ENCODE measurements around the gene CNNM3. TPM values are rescaled to one million over a fixed set of nuclear protein-coding genes. Genes with fewer than 3 reads are reported as not detected.

CNNM3 gene
- total RNA-seq, 4 donors from 2014 or later = 3.7 to 10.2 (median 5.5) TPM

DNA sequence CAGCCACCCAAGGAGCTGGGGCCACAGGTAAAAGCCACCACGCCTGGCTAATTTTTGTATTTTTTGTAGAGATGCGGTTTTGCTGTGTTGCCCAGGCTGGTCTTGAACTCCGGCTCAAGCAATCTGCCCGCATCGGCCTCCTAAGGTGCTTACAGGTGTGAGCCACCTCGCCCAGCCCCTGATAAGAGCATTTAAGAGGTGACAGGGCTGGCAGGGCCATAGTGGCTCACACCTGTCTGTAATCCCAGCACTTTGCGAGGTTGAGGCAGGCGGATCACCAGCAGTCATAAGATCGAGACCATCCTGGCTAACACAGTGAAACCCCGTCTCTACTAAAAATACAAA is 9.0 kb upstream of the CNNM3 start:
- Histone ChIP-seq H3K4me3 (no peak overlapping the region), H3K4me1 (no peaks in the 10 kb centered on the region), H3K27me3 (no peaks in the 10 kb centered on the region), H3K36me3 (peaks cover 0 to 60% (median 5%) of the 10 kb centered on the region in 3 donors), H3K27ac (peak overlapping the region in 1 of 4 donors; percentile 2), H3K9me3 (no peaks in the 10 kb centered on the region)
- intact Hi-C loops (cut with DNase I) = no loop called here
- no peak for TF ChIP-seq CTCF (IDR thresholded peaks at IDR 0.05)
- TF ChIP-seq POLR2A (IDR thresholded peaks at IDR 0.05) = no peak
- DNase-seq = no peak
- 93 to 100% methylated on average over 1 to 6 of the region's 10 CpGs for WGBS, 2 donors

- Histone ChIP-seq H3K27ac (no peak overlapping the region), H3K9me3 (no peaks in the 10 kb centered on the region), H3K27me3 (no peaks in the 10 kb centered on the region), H3K4me3 (no peak overlapping the region), H3K36me3 (peaks cover 0 to 50% (median 5%) of the 10 kb centered on the region in 3 donors), H3K4me1 (no peaks in the 10 kb centered on the region)
- intact Hi-C loops (cut with DNase I) = no loop called here
- DNase-seq = no peak
- TF ChIP-seq POLR2A (IDR thresholded peaks at IDR 0.05) = no peak
- TF ChIP-seq CTCF (IDR thresholded peaks at IDR 0.05) = no peak
- WGBS, 2 donors = 76 to 78% methylated on average over 3 to 9 of the region's 10 CpGs
These were observed 7.8 kb upstream of the CNNM3 start for GRCh38 chr2:96808176-96808837.

DNA sequence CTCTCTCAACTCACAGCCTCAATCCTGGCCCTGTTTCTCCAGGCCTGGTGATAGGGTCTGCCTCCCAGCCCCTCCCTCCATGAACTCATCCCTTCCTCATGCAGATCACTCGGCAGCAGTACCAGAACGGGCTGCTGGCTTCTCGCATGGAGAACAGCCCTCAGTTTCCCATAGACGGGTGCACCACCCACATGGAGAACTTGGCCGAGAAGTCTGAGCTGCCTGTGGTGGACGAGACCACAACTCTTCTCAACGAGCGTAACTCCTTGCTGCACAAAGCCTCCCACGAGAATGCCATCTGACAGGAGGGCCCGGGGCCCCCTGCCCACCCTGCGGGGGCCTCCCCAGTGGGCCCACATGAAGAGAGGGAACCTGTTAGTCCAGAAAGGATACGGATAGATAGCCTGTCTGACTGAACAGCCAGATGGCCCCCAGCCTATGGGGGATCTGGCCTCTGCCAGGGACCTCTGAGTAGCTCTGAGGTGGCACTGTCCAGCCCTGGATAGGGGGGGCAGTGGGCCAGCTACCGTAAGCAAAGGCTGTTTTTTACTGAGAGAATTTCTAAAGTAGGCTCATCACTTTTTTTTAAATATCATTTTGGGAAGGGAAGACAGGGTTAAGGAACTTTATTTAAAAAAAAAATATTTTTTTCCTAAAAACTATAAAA is 6.7 kb upstream of the CNNM3 start:
- no peaks in the 10 kb centered on the region for H3K4me1 ChIP-seq
- WGBS, 2 donors = 80 to 86% methylated on average over 2 to 5 of the region's 13 CpGs
- no peak overlapping the region for H3K27ac ChIP-seq
- H3K4me3 ChIP-seq = no peak overlapping the region
- intact Hi-C loops (cut with DNase I) = no loop called here
- H3K36me3 ChIP-seq = peaks cover 0 to 45% (median 5%) of the 10 kb centered on the region in 3 donors
- no peak for DNase-seq
- no peaks in the 10 kb centered on the region for H3K9me3 ChIP-seq
- no peaks in the 10 kb centered on the region for H3K27me3 ChIP-seq
- TF ChIP-seq CTCF (IDR thresholded peaks at IDR 0.05) = no peak
- no peak for TF ChIP-seq POLR2A (IDR thresholded peaks at IDR 0.05)

DNA sequence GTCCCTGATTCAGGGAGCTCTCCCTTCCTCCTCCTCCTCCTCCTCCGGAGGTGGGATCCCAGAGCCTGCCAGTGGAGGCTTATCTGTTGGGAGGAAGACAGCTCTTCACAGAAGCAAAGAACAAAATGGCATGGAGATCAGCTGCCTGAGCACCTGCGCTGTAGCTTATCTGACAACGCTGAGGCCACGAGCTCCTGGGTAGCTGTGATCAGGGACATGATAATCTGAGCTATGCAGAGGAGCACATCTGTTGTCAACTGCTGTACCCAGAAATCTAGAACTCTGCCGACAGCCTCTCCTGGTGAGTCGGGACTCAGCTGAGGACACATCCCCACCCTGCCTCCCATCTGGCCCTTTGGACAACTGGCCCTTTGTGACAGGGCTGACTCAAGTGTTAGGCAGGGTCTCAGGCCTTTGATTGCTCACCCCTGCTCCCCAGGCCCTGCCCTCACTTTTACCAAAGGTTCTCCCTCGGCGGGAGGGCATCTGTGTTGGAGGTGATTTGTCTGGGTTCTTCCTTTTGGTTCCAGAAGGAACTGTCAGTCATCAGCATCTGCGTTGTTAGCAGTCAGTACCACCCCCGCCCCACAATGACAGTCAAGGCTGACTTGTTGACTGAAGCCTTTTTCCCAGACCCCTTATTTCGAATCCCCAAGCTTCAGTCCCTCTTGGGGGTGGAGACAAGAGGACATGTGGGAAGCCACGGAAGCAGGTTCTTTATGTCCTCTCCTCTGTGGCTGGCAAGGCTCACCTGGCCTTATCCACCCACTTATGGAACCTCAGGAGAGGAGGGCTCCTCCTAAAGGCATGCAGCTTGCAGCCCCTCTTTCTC is 5.9 kb upstream of the CNNM3 start:
- DNase-seq = no peak
- no peak overlapping the region for H3K4me3 ChIP-seq
- H3K4me1 ChIP-seq = peaks cover 0 to 4% (median 1%) of the 10 kb centered on the region in 3 donors
- H3K27ac ChIP-seq = no peak overlapping the region
- intact Hi-C loops (cut with DNase I) = no loop called here
- 84 to 88% methylated on average over 8 to 12 of the region's 12 CpGs for WGBS, 2 donors
- no peaks in the 10 kb centered on the region for H3K9me3 ChIP-seq
- H3K36me3 ChIP-seq = peaks cover 0 to 40% (median 5%) of the 10 kb centered on the region in 3 donors
- TF ChIP-seq CTCF (IDR thresholded peaks at IDR 0.05) (no peak), POLR2A (IDR thresholded peaks at IDR 0.05) (no peak)
- H3K27me3 ChIP-seq = no peaks in the 10 kb centered on the region

- DNase-seq = no peak
- 90% methylated on average over 3 of the region's 5 CpGs; no CpG with 5 or more reads in 1 of the 2 donors for WGBS, 2 donors
- TF ChIP-seq POLR2A (IDR thresholded peaks at IDR 0.05) (no peak), CTCF (IDR thresholded peaks at IDR 0.05) (no peak)
- Histone ChIP-seq H3K4me1 (peaks cover 0 to 7% (median 3%) of the 10 kb centered on the region in 3 donors), H3K27me3 (no peaks in the 10 kb centered on the region), H3K36me3 (peaks cover 0 to 40% (median 5%) of the 10 kb centered on the region in 3 donors), H3K27ac (no peak overlapping the region), H3K4me3 (no peak overlapping the region), H3K9me3 (no peaks in the 10 kb centered on the region)
- intact Hi-C loops (cut with DNase I) = no loop called here
These were observed 5.3 kb upstream of the CNNM3 start for GRCh38 chr2:96810783-96811192.
